B cell (primary cell): ENCODE results near the gene EIF2B4. TPM values are rescaled to one million over a fixed set of nuclear protein-coding genes. Genes with fewer than 3 reads are reported as not detected.

Experiments used
- ATAC-seq: fragments of 200-7000 bp; cut with Tn5 transposase; one replicate; pipeline ENCODE4 v1.10.0; 2021; ENCODE audit warnings: low read depth, mild to moderate bottlenecking, moderate number of reproducible peaks, moderate library complexity
- CTCF ChIA-PET: fragments of 350-600 bp; sonication (Branson Sonifier 250); formaldehyde crosslinking; loops from one replicate; lab custom pipeline; 2021; ENCODE audit warnings: antibody characterized with exemption, inconsistent platforms; lab: Charles Lee
- POLR2A ChIA-PET: fragments of 350-600 bp; sonication (Branson Sonifier 250); formaldehyde crosslinking; loops from one replicate; lab custom pipeline; 2021; ENCODE audit warnings: antibody characterized with exemption; lab: Charles Lee
- DNase-seq: peaks from one replicate; pipeline ENCODE4 v3.0.0; 2013
- H2AFZ ChIP-seq: 2 replicates; pipeline ENCODE4 v1.6.1; 2012; ENCODE audit warnings: mild to moderate bottlenecking, low read depth, low read length; ENCODE audit not compliant: insufficient read depth, poor library complexity, severe bottlenecking
- H3K27ac ChIP-seq, 2 donors: 1 replicate in 1 of 2; 2 replicates in 1 of 2; pipeline ENCODE4 v1.5.1; 2012 to 2013; ENCODE audit warnings: low read length in 2 of 2, mild to moderate bottlenecking in 2 of 2, moderate library complexity in 1 of 2
- H3K27me3 ChIP-seq, 4 experiments: fragments of 200-600 bp in 1 of 4; sonication (generic) in 1 of 4; replicated peaks in 1 of 4; 1 replicate in 2 of 4; 2 replicates in 2 of 4; pipeline versions ENCODE4 v1.6.1 to v1.7.0; 2013 to 2016; ENCODE audit warnings: low read length in 3 of 4, mild to moderate bottlenecking in 2 of 4, mixed read lengths in 1 of 4, moderate library complexity in 1 of 4; ENCODE audit not compliant: insufficient read depth in 4 of 4, control insufficient read depth in 3 of 4; ENCODE audit errors: control extremely low read depth in 1 of 4
- H3K36me3 ChIP-seq, 2 experiments: replicated peaks in 1 of 2; 1 replicate in 1 of 2; 2 replicates in 1 of 2; pipeline versions ENCODE4 v1.6.1 to v1.7.1; 2013; ENCODE audit warnings: low read length in 1 of 2; ENCODE audit not compliant: insufficient read depth in 2 of 2, control insufficient read depth in 1 of 2; ENCODE audit errors: control extremely low read depth in 1 of 2, extremely low read depth in 1 of 2
- H3K4me1 ChIP-seq, 2 donors: fragments of 200-600 bp in 1 of 2; sonication (generic) in 1 of 2; 1 replicate in 1 of 2; 2 replicates in 1 of 2; pipeline versions ENCODE4 v1.5.1 to v1.6.1; 2013 to 2017; ENCODE audit warnings: low read length in 2 of 2; ENCODE audit not compliant: control insufficient read depth in 2 of 2, insufficient read depth in 2 of 2
- H3K4me2 ChIP-seq: replicated peaks from 2 replicates; pipeline ENCODE3; 2012; ENCODE audit warnings: mild to moderate bottlenecking, low read depth, low read length; ENCODE audit not compliant: poor library complexity, severe bottlenecking
- H3K4me3 ChIP-seq, 5 experiments: fragments of 200-600 bp in 1 of 5; sonication (generic) in 1 of 5; 1 replicate in 3 of 5; 2 replicates in 2 of 5; pipeline versions ENCODE4 v1.5.1 to v1.7.0; 2011 to 2016; ENCODE audit warnings: low read length in 4 of 5, mild to moderate bottlenecking in 4 of 5, low read depth in 2 of 5, control low read depth in 1 of 5, moderate library complexity in 1 of 5; ENCODE audit not compliant: insufficient read depth in 1 of 5; ENCODE audit errors: control extremely low read depth in 1 of 5, extremely low read depth in 1 of 5
- H3K79me2 ChIP-seq: fragments of 200-600 bp; sonication (generic); one replicate; pipeline ENCODE4 v1.6.0; 2016; ENCODE audit warnings: low read length; ENCODE audit not compliant: control insufficient read depth, insufficient read depth
- H3K9ac ChIP-seq: fragments of 200-600 bp; sonication (generic); 2 replicates; pipeline ENCODE4 v1.6.1; 2017; ENCODE audit warnings: mild to moderate bottlenecking, low read length, moderate library complexity
- H3K9me3 ChIP-seq, 3 donors: one replicate each; pipeline versions ENCODE4 v1.6.1 to v1.7.1; 2013; ENCODE audit warnings: low read length in 2 of 3; ENCODE audit not compliant: control insufficient read depth in 2 of 3, insufficient read depth in 1 of 3; ENCODE audit errors: control extremely low read depth in 1 of 3
- H4K20me1 ChIP-seq: 2 replicates; pipeline ENCODE4 v1.6.0; 2012; ENCODE audit warnings: mild to moderate bottlenecking, low read length; ENCODE audit not compliant: insufficient read depth, control insufficient read depth, poor library complexity, severe bottlenecking
- H3K27ac Mint-ChIP-seq: one replicate; pipeline ENCODE4 v1.8.0; 2021; ENCODE audit warnings: mixed read lengths
- H3K27me3 Mint-ChIP-seq: one replicate; pipeline ENCODE4 v1.8.0; 2021; ENCODE audit warnings: mixed read lengths
- H3K4me1 Mint-ChIP-seq: one replicate; pipeline ENCODE4 v1.8.0; 2021; ENCODE audit warnings: mixed read lengths
- H3K4me3 Mint-ChIP-seq: one replicate; pipeline ENCODE4 v1.8.0; 2021; ENCODE audit warnings: mixed read lengths
- H3K9me3 Mint-ChIP-seq: one replicate; pipeline ENCODE4 v1.8.0; 2022; ENCODE audit warnings: mixed read lengths; ENCODE audit not compliant: insufficient read depth
- CTCF ChIP-seq: fragments of 200-600 bp; IDR thresholded peaks from one replicate; pipeline ENCODE4 v1.8.0; 2022; ENCODE audit warnings: antibody characterized with exemption, mild to moderate bottlenecking
- EZH2 ChIP-seq: IDR thresholded peaks from 2 replicates; pipeline ENCODE4 v1.6.1; 2012; ENCODE audit warnings: borderline replicate concordance, low read depth, mild to moderate bottlenecking, moderate library complexity, low read length; ENCODE audit not compliant: insufficient read depth, poor library complexity, severe bottlenecking
- WGBS: methylation state at CpG from one replicate; pipeline ENCODE4 v1.1.5; 2013; ENCODE audit warnings: missing lambda C conversion rate; ENCODE audit not compliant: insufficient coverage; 5-methylcytosine and 5-hydroxymethylcytosine counted together
- intact Hi-C: fragments of 100-400 bp; cut with micrococcal nuclease; formaldehyde crosslinking; loops from one replicate; pipeline ENCODE4 v1.10.0; 2022
- polyA plus RNA-seq: library from polyadenylated mRNA; depleted of rRNA; stranded (reverse); fragments of >200 nt; gene quantifications from 2 replicates; pipeline ENCODE4 v1.2.3, GENCODE V29; 2012
- total RNA-seq, 2 donors: library from RNA; stranded (reverse); fragments of 120-200 nt in 1 of 2; gene quantifications; 1 replicate in 1 of 2; 2 replicates in 1 of 2; pipeline versions ENCODE4 v1.2.3 to v1.2.4, GENCODE V29; 2013 to 2022

The EIF2B4 gene
- total and polyA plus RNA-seq, 2 donors (not counting 1 experiment from before 2014, with no cell fraction given): 33.8 to 56.7 TPM

DNA sequence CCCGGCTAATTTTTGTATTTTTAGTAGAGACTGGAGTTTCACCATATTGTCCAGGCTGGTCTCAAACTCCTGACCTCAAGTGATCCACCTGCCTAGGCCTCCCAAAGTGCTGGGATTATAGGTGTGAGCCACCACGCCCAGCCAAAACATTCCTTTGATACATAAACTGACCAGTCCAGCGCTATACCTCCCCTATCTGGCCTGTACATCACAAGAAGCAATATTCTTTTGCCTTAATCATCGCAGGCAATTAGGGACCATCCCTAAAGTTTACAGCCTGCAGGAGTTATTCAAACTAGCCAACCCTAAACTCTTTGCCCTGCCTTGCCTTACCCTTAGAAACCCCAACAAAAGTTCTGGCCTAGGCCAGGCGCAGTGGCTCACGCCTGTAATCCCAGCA, 46.0 kb upstream of the EIF2B4 start:
- Mint-ChIP-seq H3K4me3 (no peak overlapping the region), H3K27ac (no peak overlapping the region), H3K27me3 (peaks cover 18% of the 10 kb centered on the region), H3K9me3 (no peaks in the 10 kb centered on the region), H3K4me1 (no peaks in the 10 kb centered on the region)
- TF ChIP-seq CTCF (no peak), EZH2 (no peak)
- H3K27me3 ChIP-seq: no peaks in the 10 kb centered on the region
- no peak overlapping the region for H3K9ac ChIP-seq
- H4K20me1 ChIP-seq: no peaks in the 10 kb centered on the region
- intact Hi-C loops: no loop called here
- no peak overlapping the region for H3K27ac ChIP-seq
- H3K4me1 ChIP-seq: no peaks in the 10 kb centered on the region
- WGBS: 95% methylated on average over 4 of the region's 6 CpGs
- ChIA-PET POLR2A (no interaction called here), CTCF (no interaction called here)
- H3K36me3 ChIP-seq: no peaks in the 10 kb centered on the region
- H3K4me2 ChIP-seq: no peak overlapping the region
- ATAC-seq (no peak), DNase-seq (no peak)
- no peak overlapping the region for H2AFZ ChIP-seq
- no peak overlapping the region for H3K4me3 ChIP-seq
- no peaks in the 10 kb centered on the region for H3K9me3 ChIP-seq
- no peaks in the 10 kb centered on the region for H3K79me2 ChIP-seq

- intact Hi-C loops: no loop called here
- no peak for TF ChIP-seq CTCF
- no peak for TF ChIP-seq EZH2
- Mint-ChIP-seq H3K9me3 (no peaks in the 10 kb centered on the region), H3K27me3 (peaks cover 15% of the 10 kb centered on the region), H3K4me1 (peaks cover 17% of the 10 kb centered on the region), H3K27ac (no peak overlapping the region), H3K4me3 (no peak overlapping the region)
- ChIA-PET POLR2A (no interaction called here), CTCF (no interaction called here)
- Histone ChIP-seq H3K9me3 (no peaks in the 10 kb centered on the region), H3K27me3 (no peaks in the 10 kb centered on the region), H3K36me3 (peaks cover 0 to under 1% of the 10 kb centered on the region in 2 experiments), H3K4me2 (no peak overlapping the region), H3K4me1 (peaks cover 11 to 19% of the 10 kb centered on the region in 2 donors), H3K79me2 (peaks cover 23% of the 10 kb centered on the region), H3K27ac (no peak overlapping the region), H2AFZ (no peak overlapping the region), H4K20me1 (peaks cover 3% of the 10 kb centered on the region), H3K4me3 (no peak overlapping the region), H3K9ac (no peak overlapping the region)
- ATAC-seq (no peak), DNase-seq (no peak)
- no CpG with 5 or more reads among the region's 9 CpGs for WGBS
These were observed 42.4 kb upstream of the EIF2B4 start for GRCh38 chr2:27412419-27413152.
